Activated CD4-positive, CD25-positive, alpha-beta regulatory T cell (primary cell): ENCODE results near the gene GINS1.

Source experiments
- DNase-seq, 4 experiments: peaks; one replicate each; lab custom pipeline; 2025; lab: John Stamatoyannopoulos, UW

Gene GINS1

DNA sequence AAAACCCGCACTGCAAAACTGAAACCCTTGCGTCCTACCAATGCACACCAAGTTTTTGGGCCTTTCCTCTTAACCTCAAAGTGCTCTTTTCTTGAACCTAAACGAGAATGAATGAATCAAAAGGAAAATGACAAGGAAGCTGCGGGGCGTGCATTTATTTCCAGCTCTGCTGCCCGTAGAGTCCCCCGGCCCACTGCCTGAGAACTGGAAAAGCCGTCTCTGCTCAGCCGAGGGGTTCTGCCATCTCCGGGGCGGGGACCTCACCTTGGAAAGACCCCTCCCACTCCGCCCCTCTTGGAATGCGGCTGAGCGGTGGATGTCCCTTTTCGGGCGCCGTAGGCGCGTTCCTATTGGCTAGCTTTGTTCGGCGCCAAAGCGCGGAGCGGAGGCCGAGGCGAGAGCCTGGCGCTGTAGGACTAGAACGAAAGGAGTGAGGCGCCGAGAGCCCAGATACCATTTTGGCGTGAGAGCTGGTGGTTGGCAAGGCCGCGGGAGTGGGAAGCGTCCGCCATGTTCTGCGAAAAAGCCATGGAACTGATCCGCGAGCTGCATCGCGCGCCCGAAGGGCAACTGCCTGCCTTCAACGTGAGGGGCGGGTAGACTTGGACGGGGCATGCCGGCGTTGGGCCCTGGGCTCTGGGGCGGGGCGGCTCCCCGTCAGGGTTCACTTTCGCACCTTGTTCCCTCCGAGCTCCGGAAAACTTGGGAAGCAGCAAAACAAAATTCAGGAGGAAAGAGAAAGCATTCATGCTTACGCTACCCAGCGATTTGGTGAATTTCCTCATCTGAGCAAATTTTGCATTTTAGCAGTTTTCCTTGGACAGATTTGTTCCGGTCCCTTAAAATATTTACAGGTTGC is at the start of gene GINS1:
Gene GINS1, plus strand, starts transcription at position 363 of the 859 bp plus-strand sequence. Its CDS starts 148 bp downstream, at position 511.
- peak; percentile 14 to 65 (median 44) for DNase-seq

GRCh38 chr20:25360631-25361286 is 46.7 kb upstream of the GINS1 start:
- no peak for DNase-seq

GRCh38 chr20:25361287-25361683 is 46.2 kb upstream of the GINS1 start:
- no peak for DNase-seq

DNA sequence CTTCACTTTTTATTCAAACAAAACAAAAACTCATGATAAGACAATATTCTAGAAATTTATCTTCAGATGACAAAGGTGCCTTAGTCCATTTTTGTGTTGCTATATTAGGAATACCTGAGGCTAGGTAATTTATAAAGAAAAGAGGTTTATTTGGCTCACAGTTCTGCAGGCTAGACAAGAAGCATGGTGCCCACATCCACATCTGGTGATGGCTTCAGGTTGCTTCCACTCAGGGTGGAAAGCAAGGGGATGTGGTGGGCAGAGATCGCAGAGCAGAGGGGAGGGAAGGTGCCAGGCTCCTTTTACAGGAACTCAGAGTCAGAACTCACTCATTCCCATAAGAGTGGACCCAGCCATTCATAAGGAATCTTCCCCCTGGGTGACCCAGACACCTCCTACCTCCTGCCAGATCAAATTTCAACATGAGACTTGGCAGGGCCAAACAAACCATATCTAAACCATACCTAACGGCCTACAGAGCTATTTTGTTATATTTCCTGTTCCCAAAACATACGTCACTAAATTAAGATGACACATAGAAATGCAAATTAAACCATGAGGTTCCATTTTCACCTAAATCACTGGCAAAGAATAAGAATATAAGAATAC is 43.2 kb upstream of the GINS1 start:
- no peak for DNase-seq

- no peak for DNase-seq
Measured at GRCh38 chr20:25364879-25365699, 42.4 kb upstream of the GINS1 start.

GRCh38 chr20:25368526-25368925 is 38.9 kb upstream of the GINS1 start:
- no peak for DNase-seq

DNA sequence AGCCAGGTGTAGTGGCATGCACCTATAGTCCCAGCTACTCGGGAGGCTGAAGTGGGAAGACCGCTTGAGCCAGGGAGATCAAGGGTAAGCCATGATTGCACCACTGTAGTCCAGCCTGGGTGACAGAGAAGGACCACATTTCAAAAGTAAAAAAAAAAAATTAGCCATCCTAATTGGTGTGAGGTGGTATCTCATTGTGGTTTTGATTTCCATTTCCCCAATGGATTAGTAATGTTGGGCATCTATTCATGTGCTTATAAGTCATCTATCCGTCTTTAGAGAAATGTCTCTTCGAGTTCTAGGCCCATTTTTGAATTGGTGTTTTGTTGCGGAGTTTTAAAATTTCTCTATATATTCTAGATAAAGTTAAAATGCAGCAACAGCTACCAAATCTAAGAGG is 38.5 kb upstream of the GINS1 start:
- no peak for DNase-seq

- no peak for DNase-seq
Measured at GRCh38 chr20:25369529-25369928, 37.9 kb upstream of the GINS1 start.

- no peak for DNase-seq
Measured at GRCh38 chr20:25369971-25370370, 37.5 kb upstream of the GINS1 start.

- DNase-seq: no peak
Measured at GRCh38 chr20:25372584-25373336, 34.7 kb upstream of the GINS1 start.

- no peak for DNase-seq
Measured at GRCh38 chr20:25374842-25375241, 32.6 kb upstream of the GINS1 start.

- no peak for DNase-seq
Measured at GRCh38 chr20:25376236-25376635, 31.2 kb upstream of the GINS1 start.

- no peak for DNase-seq
Measured at GRCh38 chr20:25376886-25377285, 30.6 kb upstream of the GINS1 start.

- no peak for DNase-seq
Measured at GRCh38 chr20:25378189-25378883, 29.1 kb upstream of the GINS1 start.

- DNase-seq: no peak
Measured at GRCh38 chr20:25378884-25379733, 28.4 kb upstream of the GINS1 start.

DNA sequence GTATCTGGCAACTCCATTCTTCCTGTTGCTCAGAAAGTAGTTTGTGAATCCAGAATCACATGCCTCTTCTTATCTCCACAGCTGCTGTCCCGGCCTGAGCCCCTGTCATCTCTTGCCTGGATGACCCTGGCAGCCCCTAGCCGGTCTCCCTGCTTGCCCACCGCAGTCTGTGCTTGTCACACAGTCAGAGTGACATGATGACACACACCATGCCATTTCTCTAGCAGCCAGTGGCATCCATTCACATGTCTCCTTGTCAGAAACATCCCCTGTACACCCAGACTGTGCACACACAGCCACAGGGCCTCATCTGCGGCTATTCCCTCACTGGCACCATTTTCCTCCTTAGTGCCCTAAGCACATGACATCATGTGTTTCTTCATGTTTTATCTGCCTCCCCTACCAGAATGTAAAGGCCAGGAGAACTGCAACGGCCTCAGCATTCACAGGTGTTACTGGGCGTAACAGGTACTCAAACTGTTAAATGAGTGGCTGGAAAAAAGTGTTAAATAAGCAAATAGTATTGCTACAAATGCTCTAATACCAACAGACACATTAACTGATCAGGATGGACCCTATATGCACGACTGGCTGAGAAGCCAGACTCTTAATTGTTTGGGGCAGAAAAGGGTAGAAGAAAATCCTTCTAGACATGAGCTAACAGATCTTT is 26.4 kb upstream of the GINS1 start:
- DNase-seq: no peak

DNA sequence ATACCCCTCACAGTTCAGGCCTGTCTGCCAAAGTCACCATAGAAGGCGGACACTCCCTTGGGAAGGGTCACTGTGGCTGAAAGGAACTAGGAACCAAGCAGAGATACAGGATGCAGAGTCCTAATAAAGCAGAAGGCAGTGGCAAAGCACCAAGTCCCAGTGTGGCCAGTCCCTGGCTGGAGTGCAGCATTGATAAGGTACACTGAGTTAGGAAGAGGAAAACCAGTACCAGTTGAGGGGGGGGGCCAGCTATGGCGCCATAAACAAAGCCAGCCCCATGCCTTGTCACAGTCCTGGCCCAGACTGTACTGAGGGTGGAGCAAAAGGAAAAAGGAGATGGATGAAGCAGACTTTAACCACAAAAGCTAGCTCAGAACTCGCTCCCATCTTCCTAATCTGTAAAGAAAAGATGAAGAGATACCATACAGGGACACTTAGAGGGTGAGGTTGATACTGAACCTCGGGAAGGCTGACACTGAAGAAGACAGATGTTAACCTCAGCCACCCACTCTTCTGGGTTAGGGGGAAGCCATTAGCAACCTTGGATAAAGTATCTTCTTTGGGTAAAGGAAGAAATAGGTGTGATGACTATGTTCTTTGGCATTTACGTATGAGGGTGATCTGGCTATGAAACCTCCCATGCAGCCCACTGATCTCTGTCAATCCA is 24.6 kb upstream of the GINS1 start:
- DNase-seq: no peak

- no peak for DNase-seq
Measured at GRCh38 chr20:25389401-25389857, 18.0 kb upstream of the GINS1 start.
